Stimulated activated CD4-positive, alpha-beta T cell treated with anti-CD3 and anti-CD28 coated beads, Interleukin-1b, Interleukin-23, amount 100 ng/mL, for 48 hours (primary cell): ENCODE data around the gene VAPB.
A peak's percentile ranks its signal among the peaks of the same experiment; 100 is the strongest.

Experiments
- DNase-seq: peaks from one replicate; pipeline ENCODE4 v3.0.0-alpha.2; 2020

Gene VAPB

DNA sequence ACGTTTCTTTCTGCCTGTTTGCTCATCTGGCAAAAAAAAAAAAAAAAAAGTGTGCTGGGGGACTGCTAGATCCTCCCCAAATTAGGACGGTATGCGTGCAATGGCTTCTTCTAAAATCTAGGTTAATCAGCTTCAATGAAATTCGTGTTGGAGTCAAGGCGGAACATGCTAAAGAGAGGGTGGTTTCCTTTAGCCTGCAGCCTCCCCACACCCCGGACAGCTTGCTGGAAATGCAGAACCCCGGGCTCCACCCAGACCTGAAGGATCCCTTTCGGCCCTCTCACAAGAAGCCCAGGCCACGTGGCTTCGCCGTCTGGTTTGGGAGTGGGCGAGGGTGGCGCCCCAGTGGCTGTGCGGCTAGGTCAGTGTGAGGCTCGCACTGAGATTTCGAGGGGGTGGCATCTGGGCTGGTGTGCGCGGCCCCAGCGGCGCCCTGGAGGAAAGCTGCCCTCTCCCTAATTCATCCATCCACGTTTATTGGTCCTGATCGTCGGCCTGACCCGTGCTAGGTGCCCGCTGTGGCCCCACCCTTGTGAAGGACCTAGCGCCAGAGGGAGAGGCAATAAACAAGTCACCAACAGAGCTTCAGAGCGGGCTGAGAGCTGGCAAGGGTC, 77.2 kb downstream of the VAPB start:
- DNase-seq: no peak

GRCh38 chr20:58466729-58467571, 77.9 kb downstream of the VAPB start:
- DNase-seq: no peak

DNA sequence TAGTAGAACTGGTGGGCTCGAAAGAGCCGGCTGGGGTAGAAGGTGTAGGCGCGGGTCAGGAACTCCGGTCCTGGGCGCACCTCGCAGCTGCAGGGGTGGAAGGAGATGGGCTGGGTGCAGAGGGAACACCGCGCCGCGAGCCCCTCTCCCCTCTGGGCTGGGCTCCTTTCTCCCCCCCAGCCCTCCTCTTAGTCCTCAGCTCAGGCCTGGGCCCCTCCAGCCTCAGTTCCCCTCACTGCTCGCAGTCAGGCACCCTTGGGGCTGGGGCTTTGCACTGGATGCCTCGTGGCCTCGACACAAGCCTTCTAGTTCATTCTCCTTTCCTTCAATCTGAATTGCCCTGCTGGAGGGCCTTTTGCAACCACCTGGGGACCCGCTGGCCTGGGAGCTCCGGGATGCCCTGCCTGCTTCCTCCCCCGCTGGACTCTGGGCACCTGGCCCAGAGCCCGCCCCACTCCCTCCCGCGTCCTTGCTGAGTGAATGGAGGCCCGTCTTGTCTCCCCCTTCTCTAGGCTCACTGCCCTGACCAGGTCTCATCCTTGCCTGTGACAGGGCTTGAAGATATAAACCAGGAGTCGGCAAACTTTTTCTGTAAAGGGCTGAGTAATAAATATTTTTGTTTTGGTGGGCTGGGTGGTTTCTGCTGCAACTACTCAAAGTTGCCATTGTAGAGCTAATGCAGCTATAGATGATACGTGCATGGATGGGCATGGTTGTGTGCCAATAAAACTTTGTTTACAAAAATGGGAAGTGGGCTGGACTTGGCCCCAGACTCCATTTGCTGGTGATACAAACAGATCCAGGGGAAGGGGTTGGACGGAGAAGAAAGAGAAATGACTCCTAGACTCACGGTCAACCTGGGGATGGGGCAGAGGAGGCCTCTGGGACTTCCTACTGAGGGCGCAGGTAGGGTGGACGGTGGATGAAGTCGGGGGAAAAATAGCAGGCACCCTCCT, 78.8 kb downstream of the VAPB start:
- DNase-seq: no peak

- DNase-seq: no peak
These were observed 80.6 kb downstream of the VAPB start for GRCh38 chr20:58469616-58470015.

- DNase-seq: no peak
These were observed 81.5 kb downstream of the VAPB start for GRCh38 chr20:58470336-58471192.

DNA sequence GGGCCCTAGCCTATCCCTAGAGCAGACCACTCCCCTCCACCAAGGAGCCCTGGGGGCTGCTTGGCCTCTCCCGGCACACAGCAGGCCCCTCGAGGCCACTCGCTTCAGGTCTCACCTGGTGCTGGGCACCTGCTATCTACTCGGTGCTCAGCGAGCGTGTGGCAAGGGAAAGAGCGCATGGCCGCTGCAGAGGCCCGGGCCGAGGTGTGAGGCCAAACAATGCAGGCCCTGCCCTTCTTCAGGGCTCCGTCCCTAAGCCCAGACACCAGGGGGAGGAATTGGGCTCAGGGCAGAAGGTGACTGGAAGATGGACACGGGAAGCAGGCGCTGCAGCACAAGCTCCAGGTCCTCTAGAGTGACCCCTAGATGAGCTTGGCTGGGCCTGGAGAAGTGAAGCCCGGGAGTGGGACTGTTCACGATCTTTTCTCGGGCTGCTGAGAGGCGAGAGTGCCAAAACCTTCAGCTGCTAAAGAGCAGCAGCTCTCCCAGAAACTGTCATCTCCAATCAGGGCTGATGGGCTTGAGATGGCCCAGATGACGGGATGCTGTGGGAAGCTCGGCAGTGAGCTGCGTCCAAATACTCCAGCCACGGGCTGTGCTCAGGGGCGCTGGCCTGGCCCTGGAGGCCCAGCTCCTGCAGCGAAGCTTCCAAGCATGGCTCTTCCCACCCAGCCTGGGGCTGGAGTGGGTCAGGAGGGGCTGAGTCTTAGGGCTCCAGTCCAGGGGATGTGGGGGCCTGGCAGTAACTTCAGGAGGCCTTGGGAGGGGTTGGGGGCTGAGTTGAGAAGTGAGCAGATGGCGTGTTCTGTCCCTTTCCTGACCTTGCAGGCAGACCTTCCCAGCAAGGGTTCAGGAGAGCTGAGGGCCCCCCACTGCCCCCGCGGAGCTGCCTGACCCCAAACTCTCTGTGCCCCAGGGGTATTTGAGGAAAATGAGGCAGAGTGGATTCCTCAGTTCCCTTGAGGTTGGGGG, 82.5 kb downstream of the VAPB start:
- DNase-seq: no peak

DNA sequence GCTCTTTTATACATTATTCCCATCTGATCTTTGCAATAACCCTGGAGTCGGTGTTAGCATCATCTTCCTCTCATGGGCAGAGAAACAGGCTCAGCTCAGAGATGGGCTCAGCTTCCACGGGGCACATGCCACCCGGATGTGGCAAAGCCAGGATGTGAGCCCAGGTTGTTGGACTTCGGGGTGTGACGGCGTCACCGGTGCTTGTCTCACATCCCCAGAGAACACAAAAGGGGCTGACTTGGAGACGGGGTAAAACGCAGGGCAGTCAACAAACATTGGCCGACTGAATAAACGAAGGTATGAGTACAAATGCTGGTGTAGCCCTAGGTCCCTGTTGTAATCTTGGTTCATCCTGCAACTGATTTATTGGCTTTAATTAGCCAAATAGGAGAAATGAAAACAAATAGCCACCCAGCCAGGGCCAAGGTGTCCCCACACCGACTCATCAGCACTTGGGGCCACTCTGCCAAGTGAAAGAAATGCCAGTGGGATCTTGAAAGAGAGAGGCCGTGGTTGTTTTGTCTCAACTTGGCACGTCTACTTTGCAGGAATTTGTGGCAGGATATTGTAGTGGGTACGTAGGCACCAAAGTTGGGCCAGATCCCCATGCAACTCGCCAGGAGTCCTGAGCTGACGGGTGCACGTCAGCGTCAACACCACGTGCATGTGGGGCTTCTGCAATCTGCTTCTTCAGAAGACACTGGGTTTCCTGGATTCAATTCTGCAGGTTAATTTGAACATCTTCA, 83.4 kb downstream of the VAPB start:
- DNase-seq: no peak

DNA sequence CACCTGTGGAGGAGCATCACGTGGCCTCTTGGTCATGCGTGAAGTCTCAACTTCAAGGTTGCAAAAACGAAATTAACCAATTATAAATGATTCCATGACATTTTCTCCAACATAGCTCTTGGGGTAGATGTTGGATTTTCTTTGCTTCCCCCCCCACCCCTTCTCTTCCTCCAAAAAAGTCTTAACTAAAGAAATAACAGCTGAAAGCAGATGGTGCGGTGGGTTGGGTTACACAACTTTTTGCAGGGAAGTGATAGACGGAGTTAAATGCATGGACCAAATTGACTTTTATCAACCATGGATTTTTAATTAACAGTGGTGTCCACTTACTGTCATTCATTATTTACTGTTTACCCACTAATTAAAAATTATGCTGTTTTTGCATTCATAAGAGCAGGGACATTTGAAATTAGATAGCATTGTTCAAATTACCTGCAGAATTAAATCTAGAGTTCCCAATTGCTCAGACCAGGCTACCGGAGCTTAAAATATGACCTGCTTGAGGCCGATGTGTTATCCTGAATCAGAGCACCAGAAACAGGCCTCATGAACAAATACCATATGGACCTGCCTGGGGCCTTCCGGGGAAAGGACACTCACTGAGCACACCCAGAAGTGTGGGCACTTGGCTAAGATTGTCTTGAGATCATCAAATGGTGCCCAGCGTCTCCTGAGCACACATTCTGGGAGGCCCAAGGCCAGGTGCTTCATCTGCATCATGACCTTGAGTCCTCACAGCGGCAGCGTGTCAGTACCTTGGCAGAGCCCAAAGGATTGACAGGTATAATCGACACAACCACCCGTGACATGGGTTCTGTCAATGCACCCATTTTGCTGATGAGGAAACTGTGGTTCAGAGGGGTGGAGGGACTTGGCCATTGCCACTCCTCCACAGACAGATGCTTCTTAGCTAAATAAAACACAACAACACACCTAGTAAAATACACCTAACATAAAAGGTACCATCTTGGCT, 84.7 kb downstream of the VAPB start:
- DNase-seq: no peak

- no peak for DNase-seq
These were observed 86.4 kb downstream of the VAPB start for GRCh38 chr20:58475466-58475865.

- no peak for DNase-seq
These were observed 89.2 kb downstream of the VAPB start for GRCh38 chr20:58478141-58478805.

DNA sequence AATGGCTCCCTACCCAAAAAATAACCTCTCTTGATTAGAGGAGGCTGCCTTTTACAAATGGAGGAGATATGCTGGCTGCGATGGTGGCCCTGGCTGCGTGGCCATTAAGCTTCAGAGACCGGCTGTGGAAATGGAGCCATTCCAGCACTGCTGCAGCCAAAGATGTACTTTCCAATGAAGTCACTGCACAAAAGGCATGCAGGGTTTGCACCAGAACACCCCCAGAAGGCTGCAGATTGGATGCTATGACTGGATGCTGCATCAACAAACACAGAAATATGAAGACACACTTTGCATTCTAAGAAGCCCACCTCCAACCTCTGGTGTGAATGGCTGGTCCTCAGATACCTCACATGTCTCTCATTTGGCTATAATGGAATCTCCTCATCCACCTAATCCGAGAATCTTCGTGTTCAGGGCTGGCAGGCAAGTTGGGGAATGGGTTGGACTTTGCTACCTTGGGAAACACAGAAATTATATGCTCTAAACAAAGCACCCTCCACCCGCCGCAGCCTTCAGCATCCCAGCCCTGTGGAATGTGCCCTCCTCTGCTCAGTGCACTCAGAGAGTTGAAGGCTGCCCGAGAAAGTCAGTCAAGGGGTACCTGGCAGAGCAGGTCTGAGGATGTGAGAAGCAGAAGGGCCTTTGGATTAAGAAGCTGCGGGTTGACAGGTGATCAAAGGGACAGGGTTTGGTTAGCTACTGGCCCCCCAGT, 90.9 kb downstream of the VAPB start:
- no peak for DNase-seq

DNA sequence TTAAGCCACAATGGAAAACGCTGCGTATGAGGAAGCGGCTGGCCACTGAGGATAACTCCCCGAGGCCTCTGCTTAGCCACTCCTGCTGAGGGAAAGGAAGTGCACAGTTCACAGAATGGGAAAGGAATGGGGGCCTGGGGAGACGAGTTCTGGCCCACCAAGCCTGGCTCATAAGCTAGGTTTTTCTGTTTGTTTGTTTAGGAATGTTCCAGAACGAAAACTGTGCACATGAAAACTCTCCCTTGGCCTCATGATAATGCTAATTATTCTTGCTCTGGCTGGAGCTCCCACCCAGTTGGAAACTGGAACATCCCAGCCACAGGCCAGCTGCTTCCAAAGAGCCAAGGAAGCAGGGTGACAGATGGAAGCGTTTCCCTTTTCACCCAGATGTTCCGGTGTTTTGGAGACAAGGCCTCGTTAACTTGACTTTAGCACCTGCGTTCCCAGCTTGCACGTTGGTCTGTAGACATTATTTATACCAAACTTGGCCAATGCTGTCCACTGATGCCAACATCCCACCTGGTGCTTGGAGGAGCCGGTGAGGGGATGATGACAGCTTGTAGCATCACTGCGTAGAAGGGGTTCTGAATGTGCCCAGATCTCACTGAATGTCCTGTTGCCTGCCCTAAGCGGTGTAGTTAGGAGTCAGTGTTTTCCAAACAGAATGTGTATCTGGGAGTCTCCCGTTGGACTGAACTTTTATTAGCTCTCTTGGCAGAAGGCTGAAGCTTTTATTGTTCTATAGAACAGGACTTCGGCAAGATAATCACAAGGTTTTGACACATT, 91.7 kb downstream of the VAPB start:
- no peak for DNase-seq

DNA sequence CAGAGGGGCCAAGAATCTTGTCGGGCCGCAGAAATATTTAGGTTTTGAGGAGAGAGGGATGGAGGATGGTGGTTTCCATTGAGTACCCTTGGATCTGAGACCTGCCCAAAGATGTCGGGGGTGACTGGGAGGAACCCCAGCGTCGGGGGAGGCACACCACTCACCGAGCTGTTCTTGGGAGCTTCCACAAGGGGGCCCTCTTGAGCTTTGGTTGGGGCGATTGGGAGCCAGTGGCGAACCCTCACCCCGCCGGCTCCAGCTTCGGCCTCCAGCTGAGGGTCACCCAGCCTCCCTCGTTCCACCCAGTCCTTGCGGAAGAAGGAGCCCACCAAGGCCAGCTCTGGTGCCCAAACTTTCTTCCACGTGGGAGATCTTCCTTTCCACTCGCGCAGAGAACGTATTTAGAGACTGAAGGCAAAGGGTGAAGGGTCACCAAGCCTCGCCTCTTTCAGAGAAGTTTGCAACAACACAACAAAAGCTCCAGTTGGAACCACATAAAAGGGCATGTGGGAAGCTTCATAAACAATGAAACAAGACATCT, 92.5 kb downstream of the VAPB start:
- peak; percentile 68 for DNase-seq

GRCh38 chr20:58482416-58482815, 93.4 kb downstream of the VAPB start:
- DNase-seq: no peak

- no peak for DNase-seq
These were observed 94.0 kb downstream of the VAPB start for GRCh38 chr20:58483051-58483450.

DNA sequence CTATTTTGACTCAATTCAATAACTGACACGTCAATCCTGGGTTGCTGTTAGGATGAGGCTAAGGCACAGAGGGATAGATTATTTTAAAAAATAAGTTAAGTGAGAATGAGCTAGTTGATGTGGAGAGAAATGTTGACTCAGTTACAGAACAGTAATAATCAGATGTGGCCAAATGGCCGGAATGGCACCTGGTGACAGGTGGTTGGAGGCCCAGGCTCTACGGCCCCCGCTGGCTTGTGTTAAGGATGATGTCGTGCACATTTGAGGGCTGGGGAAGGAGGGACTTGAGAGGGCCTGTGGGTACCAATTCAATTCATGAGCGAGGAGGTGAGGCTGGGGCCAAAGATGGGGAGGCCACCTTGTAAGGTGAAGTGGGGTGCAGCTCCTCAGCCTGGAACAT, 94.4 kb downstream of the VAPB start:
- no peak for DNase-seq

DNA sequence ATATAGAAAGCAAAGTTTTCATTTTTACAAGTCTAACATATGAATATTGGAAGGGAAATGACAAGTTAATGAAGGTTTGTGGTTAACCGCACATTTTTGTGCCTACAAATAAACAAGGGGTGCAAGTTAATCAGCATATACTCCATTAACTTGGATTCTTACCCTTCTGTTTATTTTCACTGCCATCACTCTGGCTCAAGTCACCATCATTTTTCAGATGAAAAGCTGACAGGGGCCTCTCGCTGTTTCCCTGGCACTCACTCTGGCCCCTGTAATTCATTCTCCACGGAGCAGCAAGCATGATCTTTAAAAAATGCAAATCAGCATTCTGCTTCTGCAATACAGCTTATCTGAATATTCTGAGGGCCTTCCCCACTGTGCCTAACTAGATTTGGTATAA, 96.4 kb downstream of the VAPB start:
- DNase-seq: no peak
